Large intestine (tissue), 3 donors: ENCODE results near the gene ZNF573. TPM values are rescaled to one million over a fixed set of nuclear protein-coding genes. Genes with fewer than 3 reads are reported as not detected.

Experiments used
- DNase-seq, 2 donors: peaks; one replicate each; pipeline versions ENCODE4 v3.0.0 to v3.0.0-alpha.2; 2013
- H3K27ac ChIP-seq: one replicate; pipeline ENCODE4 v1.5.1; 2013; ENCODE audit warnings: low read length
- H3K27me3 ChIP-seq: 2 replicates; pipeline ENCODE4 v1.6.1; 2013; ENCODE audit warnings: low read length; ENCODE audit not compliant: control insufficient read depth, insufficient read depth
- H3K36me3 ChIP-seq: 2 replicates; pipeline ENCODE4 v1.6.1; 2013; ENCODE audit warnings: low read length; ENCODE audit not compliant: control insufficient read depth, insufficient read depth
- H3K4me1 ChIP-seq: one replicate; pipeline ENCODE4 v1.6.1; 2013; ENCODE audit warnings: low read length; ENCODE audit not compliant: control insufficient read depth, insufficient read depth
- H3K4me3 ChIP-seq: one replicate; pipeline ENCODE4 v1.5.1; 2013; ENCODE audit warnings: low read length
- H3K9me3 ChIP-seq: one replicate; pipeline ENCODE4 v1.6.1; 2013; ENCODE audit warnings: mild to moderate bottlenecking, low read depth, low read length, moderate library complexity; ENCODE audit not compliant: control insufficient read depth
- WGBS: methylation state at CpG from one replicate; pipeline ENCODE4 v1.1.5; 2013; ENCODE audit warnings: low lambda C conversion rate; ENCODE audit not compliant: insufficient coverage; 5-methylcytosine and 5-hydroxymethylcytosine counted together
- polyA plus RNA-seq: library from polyadenylated mRNA; unstranded; fragments of 120-200 nt; gene quantifications from one replicate; pipeline ENCODE4 v1.2.1, GENCODE V29; 2013

The ZNF573 gene
- polyA plus RNA-seq, 1 donor = 10.6 TPM

DNA sequence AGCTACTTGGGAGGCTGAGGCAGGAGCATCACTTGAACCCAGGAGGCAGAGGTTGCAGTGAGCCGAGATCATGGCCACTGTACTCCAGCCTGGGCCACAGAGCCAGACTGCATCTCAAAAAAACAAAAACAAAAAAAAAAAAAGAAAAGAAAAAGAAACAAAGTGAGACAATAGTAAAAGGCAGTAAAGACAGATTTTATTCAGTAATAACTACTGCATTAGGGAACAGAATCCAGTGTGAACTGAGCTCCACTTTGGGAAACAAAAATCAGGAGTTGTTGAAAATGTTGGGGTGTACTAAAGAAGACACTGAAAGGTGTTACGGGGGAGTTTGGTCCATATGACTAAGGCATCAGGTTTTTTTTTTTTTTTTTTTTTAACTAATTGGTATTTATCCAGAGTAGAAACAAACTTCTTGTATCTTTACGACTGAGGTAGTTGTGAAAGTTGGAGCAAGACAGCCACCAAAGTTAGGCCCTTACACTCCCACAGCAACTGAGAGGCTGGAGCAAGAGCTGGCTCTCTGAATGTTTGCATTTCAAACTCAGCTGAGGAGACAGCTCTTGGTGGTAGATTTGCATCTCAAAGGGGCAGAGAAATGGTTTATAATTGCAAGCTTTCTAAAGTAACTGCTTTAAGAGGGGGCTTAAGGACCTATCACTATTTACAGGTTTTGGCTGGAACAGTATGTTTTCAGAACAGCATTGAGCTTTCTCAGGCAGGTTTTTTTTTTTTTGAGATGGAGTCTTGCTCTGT, 84.1 kb downstream of the ZNF573 start:
- WGBS = 80% methylated on average over 1 of the region's 3 CpGs

GRCh38 chr19:37692956-37693620, 86.3 kb downstream of the ZNF573 start:
- H3K4me3 ChIP-seq = no peak overlapping the region
- WGBS = 64% methylated on average over 4 of the region's 11 CpGs
- H3K27ac ChIP-seq = no peak overlapping the region
- no peaks in the 10 kb centered on the region for H3K27me3 ChIP-seq
- H3K9me3 ChIP-seq = peaks cover 4% of the 10 kb centered on the region
- H3K4me1 ChIP-seq = no peaks in the 10 kb centered on the region
- no peak for DNase-seq
- H3K36me3 ChIP-seq = peaks cover 2% of the 10 kb centered on the region

More for the DNA sequence above, 84.1 kb downstream of the ZNF573 start:
- Histone ChIP-seq H3K4me1 (no peaks in the 10 kb centered on the region), H3K36me3 (peaks cover 15% of the 10 kb centered on the region), H3K4me3 (no peak overlapping the region), H3K27ac (no peak overlapping the region), H3K9me3 (peaks cover 4% of the 10 kb centered on the region), H3K27me3 (no peaks in the 10 kb centered on the region)
- no peak for DNase-seq

DNA sequence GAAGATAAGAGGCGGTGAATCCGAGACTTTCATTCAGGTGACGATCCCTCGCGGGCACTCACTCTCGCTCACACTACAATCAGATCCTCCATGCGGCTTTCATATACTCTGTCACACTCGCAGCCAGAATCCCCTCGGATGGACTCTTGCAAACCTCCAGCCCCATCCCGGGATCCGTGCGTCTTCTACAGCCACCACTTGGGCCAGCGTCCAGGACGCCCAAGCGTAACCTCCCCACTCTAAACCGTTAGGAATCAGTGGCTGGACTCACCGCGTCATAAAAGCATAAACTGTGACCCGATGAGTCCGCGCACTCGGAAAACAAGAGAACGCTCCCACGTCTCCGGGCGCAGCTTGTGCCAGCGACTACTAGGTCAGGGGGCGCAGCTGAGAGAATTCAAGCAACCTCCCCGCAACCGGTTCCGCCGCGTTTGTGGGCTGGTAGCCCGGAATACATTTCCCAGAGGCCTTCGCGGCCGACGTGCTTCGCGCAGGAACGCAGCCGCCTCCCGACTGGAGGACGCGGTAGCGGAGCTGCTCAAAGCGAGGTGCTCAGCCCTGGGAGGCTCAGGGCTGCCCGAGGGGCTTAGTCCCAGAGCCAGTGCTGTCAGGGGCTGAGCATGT, 87.4 kb downstream of the ZNF573 start:
- no CpG with 5 or more reads among the region's 48 CpGs for WGBS
- no peaks in the 10 kb centered on the region for H3K27me3 ChIP-seq

More for the DNA sequence above, 87.4 kb downstream of the ZNF573 start:
- Histone ChIP-seq H3K36me3 (peaks cover 2% of the 10 kb centered on the region), H3K4me1 (no peaks in the 10 kb centered on the region), H3K27ac (peak overlapping the region; percentile 77), H3K9me3 (peaks cover 4% of the 10 kb centered on the region), H3K4me3 (peak overlapping the region; percentile 62)
- DNase-seq = peak; percentile 79 to 89

Other genes starting within 250 kb of the ZNF573 start
- gene ZNF571, start 184.8 kb downstream of the ZNF573 start, polyA plus RNA-seq = 6.9 TPM
- 5.2 TPM for gene ZNF540, start 184.7 kb downstream of the ZNF573 start, polyA plus RNA-seq
- 16.6 TPM for gene ZFP30, start 124.1 kb downstream of the ZNF573 start, polyA plus RNA-seq
- 8.4 TPM for gene ZNF607, start 59.8 kb downstream of the ZNF573 start, polyA plus RNA-seq
- gene WDR87, start 127.0 kb upstream of the ZNF573 start, polyA plus RNA-seq = 0.01 TPM
- gene SIPA1L3, start 127.6 kb upstream of the ZNF573 start, polyA plus RNA-seq = 70.0 TPM